ENCODE measurements around the gene TBC1D22A.
A peak's percentile ranks its signal among the peaks of the same experiment; 100 is the strongest.

- no peak for TF ChIP-seq CTCF (IDR thresholded peaks at IDR 0.05)
- TF ChIP-seq POLR2A (IDR thresholded peaks at IDR 0.05), result peak in 2 of 4 donors; percentile 12 to 42
Observed at GRCh38 chr22:47129902-47130635, 367.6 kb downstream of the TBC1D22A start.
